GM11168 (cell line): ENCODE results near the gene AMD1.

Experiments
- in situ Hi-C: fragments of 300-500 bp; cut with MboI; formaldehyde crosslinking; loops from one replicate; pipeline ENCODE4 v1.12.0; 2022; ENCODE audit warnings: low sequenced_read_pairs; ENCODE audit not compliant: unreplicated experiment

The AMD1 gene

DNA sequence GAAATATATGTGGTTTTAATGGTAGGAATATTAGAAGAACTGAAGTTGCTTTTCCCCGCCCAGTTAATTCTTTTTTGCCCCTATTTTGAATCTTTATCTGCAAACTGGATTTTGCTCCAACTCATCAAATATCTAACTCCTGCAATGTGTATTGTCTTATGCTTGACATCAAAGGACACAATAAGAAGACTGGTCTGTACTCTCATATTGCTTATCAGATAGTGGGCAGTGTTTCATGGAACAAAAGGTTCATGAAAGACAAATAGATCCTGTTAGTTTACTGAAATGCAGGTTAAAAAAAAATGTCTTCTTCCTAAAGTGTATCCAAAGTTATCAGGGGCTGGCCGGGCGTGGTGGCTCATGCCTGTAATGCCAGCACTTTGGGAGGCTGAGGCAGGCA lies 56.2 kb downstream of the AMD1 start:
- in situ Hi-C loops, result no loop called here

DNA sequence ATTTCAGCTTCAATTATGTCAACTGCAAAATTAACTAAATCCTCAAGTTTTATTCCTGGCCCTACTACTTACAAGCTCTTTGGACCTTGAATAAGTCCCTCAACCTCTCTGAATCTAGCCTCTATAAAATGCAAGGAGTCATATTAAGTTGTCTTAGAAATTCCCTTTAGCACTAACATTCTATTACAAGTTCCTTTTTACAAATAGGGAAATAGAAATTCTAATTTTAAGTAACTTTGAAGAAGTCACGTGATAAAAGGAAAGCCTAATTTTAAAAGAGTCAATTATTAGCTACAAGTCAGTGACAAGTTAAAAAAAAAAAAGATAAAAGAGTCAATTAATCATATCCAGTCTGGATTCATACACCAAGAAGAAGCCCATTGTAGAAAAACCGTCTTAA lies 59.3 kb downstream of the AMD1 start:
- in situ Hi-C loops, result no loop called here

DNA sequence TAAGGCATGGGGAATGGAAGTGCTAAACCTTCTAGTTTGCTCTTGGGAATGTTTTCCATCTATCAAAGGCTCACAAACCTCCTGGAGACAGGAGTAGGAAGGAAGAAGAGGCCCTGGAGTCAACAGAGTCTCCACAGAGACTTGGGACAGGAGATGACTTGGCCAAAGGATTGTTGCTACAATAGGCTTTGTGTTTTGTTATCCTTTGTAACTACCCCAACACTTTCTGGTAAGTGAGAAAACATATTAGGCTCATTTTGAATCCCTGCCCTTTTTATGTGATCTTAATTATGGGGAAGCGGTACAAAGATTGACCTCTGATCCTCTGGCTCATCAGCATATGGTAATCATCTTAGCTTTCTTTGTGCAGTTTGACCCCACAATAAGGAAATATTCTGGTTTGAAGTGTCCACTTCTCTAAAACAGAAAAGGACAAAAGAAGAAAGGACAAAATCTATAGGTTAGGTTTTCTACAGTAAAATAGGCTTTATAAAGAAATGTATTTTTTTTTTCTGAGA lies 59.9 kb downstream of the AMD1 start:
- in situ Hi-C loops, result no loop called here

DNA sequence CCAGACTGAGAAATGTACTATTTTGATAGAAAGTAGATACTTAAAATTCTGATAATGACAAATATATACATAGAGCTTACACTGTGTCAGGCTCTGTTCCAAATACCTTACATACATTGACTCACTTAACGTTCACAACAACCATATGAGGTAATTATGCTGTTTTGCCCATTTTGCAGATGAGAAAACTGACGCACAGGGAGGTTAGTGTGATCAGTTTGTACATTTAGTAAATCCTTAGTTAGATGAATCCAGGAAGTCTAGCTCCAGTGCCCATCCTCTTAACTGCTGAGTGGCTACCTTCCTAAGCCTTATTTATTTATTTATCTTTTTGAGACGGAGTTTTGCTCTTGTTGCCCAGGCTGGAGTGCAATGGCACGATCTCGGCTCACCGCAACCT lies 60.6 kb downstream of the AMD1 start:
- in situ Hi-C loops, result no loop called here

DNA sequence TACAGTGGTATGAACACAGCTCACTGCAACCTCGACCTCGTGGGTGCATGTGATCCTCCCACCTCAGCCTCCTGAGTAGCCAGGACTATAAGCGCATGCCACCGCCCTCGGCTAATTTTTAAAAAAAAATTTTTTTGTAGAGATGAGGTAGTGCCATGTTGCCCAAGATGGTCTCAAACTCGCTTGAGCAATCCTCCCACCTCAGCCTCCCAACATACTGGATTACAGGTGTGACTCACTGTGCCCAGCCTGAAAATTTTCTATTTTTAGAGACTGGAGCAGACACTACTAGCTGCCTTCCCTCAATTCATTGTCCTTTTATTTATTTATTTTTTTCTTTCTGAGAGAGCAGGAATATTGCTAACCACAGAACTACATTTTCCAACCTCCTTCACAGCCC lies 63.6 kb downstream of the AMD1 start:
- in situ Hi-C loops, result no loop called here

DNA sequence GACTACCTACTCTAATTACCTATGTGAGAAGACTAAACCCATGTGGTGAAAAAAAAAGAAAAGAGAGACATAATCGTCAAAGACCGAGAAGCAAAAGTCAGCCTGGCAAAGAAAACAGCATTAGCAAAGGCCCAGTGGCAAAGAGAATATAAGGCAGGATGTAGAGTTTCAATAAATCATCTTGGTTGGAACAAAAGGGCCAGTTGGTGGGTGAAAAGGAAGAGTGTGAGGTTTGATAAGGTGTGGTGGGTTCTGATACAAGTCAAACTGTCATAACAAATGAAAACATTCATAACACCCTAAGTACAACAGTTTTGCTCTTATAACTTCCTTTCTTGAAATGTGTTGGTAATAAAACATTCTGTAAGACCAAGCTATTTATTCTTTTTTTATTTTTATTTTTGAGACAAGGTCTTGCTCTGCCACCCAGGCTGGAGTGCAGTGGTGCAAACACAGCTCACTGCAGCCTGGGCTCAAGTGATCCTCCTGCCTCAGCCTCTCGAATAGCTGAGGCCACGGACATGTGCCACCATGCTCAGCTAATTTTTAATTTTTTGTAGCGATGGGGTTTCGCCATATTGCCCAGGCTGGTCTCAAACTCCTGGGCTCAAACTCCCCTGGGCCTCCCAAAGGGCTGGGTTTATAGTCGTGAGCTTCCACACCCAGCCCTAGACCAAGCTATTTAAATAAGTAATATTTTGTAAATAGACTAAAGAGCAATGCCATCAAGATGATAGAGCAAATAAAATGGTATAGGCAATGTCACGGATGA lies 65.0 kb downstream of the AMD1 start:
- in situ Hi-C loops, result loop anchor here (5.0 to 10.0 kb wide), 2 partner anchors 57 to 405 kb away; no protein-coding TSS in a partner anchor

DNA sequence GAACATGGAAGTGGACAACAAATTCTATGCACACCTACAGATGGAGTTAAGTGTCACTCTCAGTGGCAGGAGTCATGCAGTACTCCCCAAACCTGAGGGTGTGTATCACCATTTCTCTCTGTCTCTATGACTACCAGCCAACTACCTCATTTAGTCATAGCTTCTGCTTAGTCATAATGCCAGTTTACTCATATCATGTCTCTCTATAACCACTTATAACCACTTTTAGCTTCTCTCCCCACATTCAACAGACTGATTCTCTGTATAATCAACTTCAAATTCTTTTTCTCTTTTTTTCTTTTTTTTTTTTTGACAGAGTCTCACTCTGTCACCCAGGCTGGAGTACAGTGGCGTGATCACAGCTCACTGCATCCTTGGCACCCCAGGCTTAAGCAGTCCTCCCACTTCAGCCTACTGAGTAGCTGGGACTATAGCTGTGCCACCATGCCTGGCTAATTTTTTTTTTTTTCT lies 70.1 kb downstream of the AMD1 start:
- in situ Hi-C loops, result loop anchor here (5.0 to 10.0 kb wide), 2 partner anchors 62 to 410 kb away; no protein-coding TSS in a partner anchor
